Measurements from ENCODE around the gene GCSAML. TPM values are rescaled to one million over a fixed set of nuclear protein-coding genes. Genes with fewer than 3 reads are reported as not detected.

The GCSAML gene
- total and polyA plus RNA-seq, 4 donors: 0.03 to 1.8 TPM; not detected in 2

GRCh38 chr1:247535402-247535801 is 13.5 kb upstream of the GCSAML start:
- H3K27ac ChIP-seq (ENCODE audit: low read depth in 1 of 2, low read length in 2 of 2): no peak overlapping the region
- peaks cover 0 to 3% (median 1%) of the 10 kb centered on the region in 4 donors for H3K27me3 ChIP-seq (ENCODE audit: control insufficient read depth in 4 of 4, insufficient read depth in 4 of 4, low read length in 3 of 4)
- H3K4me3 ChIP-seq (ENCODE audit: low read depth in 1 of 3, low read length in 3 of 3): no peak overlapping the region
- no peaks in the 10 kb centered on the region for H3K36me3 ChIP-seq (ENCODE audit: control insufficient read depth in 4 of 4, insufficient read depth in 3 of 4, low read depth in 1 of 4, low read length in 3 of 4)
- H3K9ac ChIP-seq (ENCODE audit: low read depth in 1 of 2, low read length in 2 of 2): no peak overlapping the region
- DNase-seq (ENCODE audit: low spot score): no peak
- peaks cover 1 to 12% (median 2%) of the 10 kb centered on the region in 4 donors for H3K9me3 ChIP-seq (ENCODE audit: control insufficient read depth in 4 of 4, low read length in 3 of 4)
- no peak for TF ChIP-seq NR2F2 (IDR thresholded peaks at IDR 0.05)
- no peaks in the 10 kb centered on the region for H3K4me1 ChIP-seq (ENCODE audit: control insufficient read depth in 4 of 4, insufficient read depth in 4 of 4, low read length in 3 of 4)
- 45% methylated on average over 3 of the region's 3 CpGs for WGBS

- no peak within 1 kb of the TSS for H3K4me3 ChIP-seq (ENCODE audit: low read depth in 1 of 3, low read length in 3 of 3)
- no peaks in the 10 kb centered on the region for H3K36me3 ChIP-seq (ENCODE audit: control insufficient read depth in 4 of 4, insufficient read depth in 3 of 4, low read depth in 1 of 4, low read length in 3 of 4)
- WGBS: 76% methylated on average over 2 of the region's 2 CpGs
- TF ChIP-seq FOXA2 (IDR thresholded peaks at IDR 0.05) (no peak), ATF3 (IDR thresholded peaks at IDR 0.05) (no peak), CTCF (IDR thresholded peaks at IDR 0.05; ENCODE audit: low read depth, low read length, missing input control) (no peak), NR2F2 (IDR thresholded peaks at IDR 0.05) (no peak), TAF1 (conservative IDR thresholded peaks at IDR 0.05) (no peak), EGR1 (IDR thresholded peaks at IDR 0.05; ENCODE audit: low read depth in 2 of 2) (no peak), ZBTB33 (IDR thresholded peaks at IDR 0.05) (no peak), MAX (IDR thresholded peaks at IDR 0.05) (no peak), HNF4A (conservative IDR thresholded peaks at IDR 0.05) (no peak), RXRA (IDR thresholded peaks at IDR 0.05) (no peak), YY1 (IDR thresholded peaks at IDR 0.05) (no peak), SP1 (IDR thresholded peaks at IDR 0.05) (no peak), FOXA1 (IDR thresholded peaks at IDR 0.05) (no peak), GABPA (IDR thresholded peaks at IDR 0.05 in 1 of 2, conservative IDR thresholded peaks at IDR 0.05 in 1 of 2) (no peak), REST (IDR thresholded peaks at IDR 0.05) (no peak), HNF4G (IDR thresholded peaks at IDR 0.05) (no peak), RAD21 (IDR thresholded peaks at IDR 0.05) (no peak), JUND (IDR thresholded peaks at IDR 0.05) (no peak)
- no peak for DNase-seq (ENCODE audit: low spot score)
- H3K9ac ChIP-seq (ENCODE audit: low read depth in 1 of 2, low read length in 2 of 2): no peak within 1 kb of the TSS
- H3K4me1 ChIP-seq (ENCODE audit: control insufficient read depth in 4 of 4, insufficient read depth in 4 of 4, low read length in 3 of 4): no peaks in the 10 kb centered on the region
- peaks cover 0 to 11% (median 2%) of the 10 kb centered on the region in 4 donors for H3K9me3 ChIP-seq (ENCODE audit: control insufficient read depth in 4 of 4, low read length in 3 of 4)
- peaks cover 0 to 2% (median under 1%) of the 10 kb centered on the region in 4 donors for H3K27me3 ChIP-seq (ENCODE audit: control insufficient read depth in 4 of 4, insufficient read depth in 4 of 4, low read length in 3 of 4)
- H3K27ac ChIP-seq (ENCODE audit: low read depth in 1 of 2, low read length in 2 of 2): no peak within 1 kb of the TSS
Observed at GRCh38 chr1:247536340-247536739, 12.6 kb upstream of the GCSAML start, which contains the start of gene OR2C3. Gene OR2C3, minus strand, starts transcription at chr1:247536440. Its CDS starts 3,929 bp downstream, at chr1:247532511.
